Heart left ventricle (tissue), 16 donors: ENCODE data around the gene LEMD3. TPM values are rescaled to one million over a fixed set of nuclear protein-coding genes. Genes with fewer than 3 reads are reported as not detected.
A peak's percentile ranks its signal among the peaks of the same experiment; 100 is the strongest.

ENCODE experiments used
- ATAC-seq, 4 donors: fragments of 200-7000 bp; cut with Tn5 transposase; one replicate each; pipeline ENCODE4 v1.9.1; 2020 to 2022; ENCODE audit warnings: moderate library complexity in 4 of 4, mild to moderate bottlenecking in 3 of 4, moderate number of reproducible peaks in 1 of 4
- DNase-seq, 5 donors: peaks; one replicate each; pipeline ENCODE4 v3.0.0-alpha.2; 2020
- H3K27ac ChIP-seq, 12 donors: fragments of 200-600 bp; sonication (generic) in 4 of 12; one replicate each; pipeline versions ENCODE4 v1.5.0 to v1.8.0; 2016 to 2022; ENCODE audit warnings: mild to moderate bottlenecking in 2 of 12
- H3K27me3 ChIP-seq, 9 donors: fragments of 200-600 bp; sonication (generic) in 2 of 9; one replicate each; pipeline versions ENCODE4 v1.5.1 to v1.8.0; 2016 to 2022; ENCODE audit warnings: mild to moderate bottlenecking in 3 of 9
- H3K36me3 ChIP-seq, 9 donors: fragments of 200-600 bp; sonication (generic) in 2 of 9; one replicate each; pipeline versions ENCODE4 v1.5.0 to v1.8.0; 2018 to 2022; ENCODE audit warnings: mild to moderate bottlenecking in 2 of 9
- H3K4me1 ChIP-seq, 12 donors: fragments of 200-600 bp; sonication (generic) in 4 of 12; one replicate each; pipeline versions ENCODE4 v1.5.0 to v1.8.0; 2016 to 2022; ENCODE audit warnings: mild to moderate bottlenecking in 3 of 12
- H3K4me3 ChIP-seq, 12 donors: fragments of 200-600 bp; sonication (generic) in 4 of 12; one replicate each; pipeline versions ENCODE4 v1.5.0 to v1.8.0; 2017 to 2022; ENCODE audit warnings: mild to moderate bottlenecking in 9 of 12, moderate library complexity in 4 of 12
- H3K9me3 ChIP-seq, 12 donors: fragments of 200-600 bp; sonication (generic) in 4 of 12; one replicate each; pipeline versions ENCODE4 v1.5.0 to v1.8.0; 2016 to 2022; ENCODE audit warnings: mild to moderate bottlenecking in 1 of 12
- CTCF ChIP-seq, 12 donors: fragments of 200-600 bp; sonication (generic) in 4 of 12; IDR thresholded peaks; one replicate each; pipeline versions ENCODE4 v1.5.0 to v1.8.0; 2018 to 2022; ENCODE audit warnings: antibody characterized with exemption in 12 of 12, mild to moderate bottlenecking in 5 of 12
- POLR2A ChIP-seq, 2 donors: fragments of 450-650 bp; IDR thresholded peaks; one replicate each; pipeline ENCODE4 v1.6.1; 2017; ENCODE audit warnings: antibody characterized with exemption in 2 of 2, mild to moderate bottlenecking in 2 of 2, moderate library complexity in 2 of 2
- WGBS, 4 donors: extraction: QIAGEN DNeasy Blood & Tissue Kit in 2 of 4; methylation state at CpG; one replicate each; pipeline versions ENCODE4 v1.1.5 to v1.1.7; 2013 to 2018; 5-methylcytosine and 5-hydroxymethylcytosine counted together
- intact Hi-C, 10 donors: fragments of 100-400 bp; cut with DNase I; formaldehyde crosslinking; loops; one replicate each; pipeline versions ENCODE4 v1.11.1 to v1.14.2; 2022
- polyA plus RNA-seq, 2 donors: library from polyadenylated mRNA; stranded (reverse); fragments of 200-250 nt; gene quantifications; one replicate each; pipeline ENCODE4 v1.2.3, GENCODE V29; 2013
- total RNA-seq, 9 donors: library from RNA; depleted of rRNA in 2 of 9; stranded (reverse); fragments of >200 nt in 2 of 9; fragmentation: NEBNext Ultra II Directional in 3 of 9; extraction: Animal tissue kit (Norgen Biotek cat#: 25700) in 3 of 9; gene quantifications; one replicate each; pipeline versions ENCODE4 v1.1.0 to v1.2.4, GENCODE V29; 2016 to 2023
- donor health status: ischemic (EF 13 %, LVEDD 7.1; RV severe dilation, severe dysfunction).
- donor health status: healthy with polysubstance abuse.
- donor health status: DM: no; HTN: yes; CAD: no.
- donor health status: DM: no; HTN: no; CAD: no.
- donor health status: ischemic (EF 25% LVEDD 6.9; RV normal size, moderate dysfunction).
- donor health status: ischemic (EF 25% LVEDD 5.7; RV mildly dilated, moderate dysfunction).
- donor health status: healthy.
- donor health status: DM: yes; HTN: yes; CAD: no.
- donor health status: ischemic (EF 35%, LVEDD 5.7; RV mildly dilated, moderate dysfunction).
- donor health status: nonischemic (EF 11% LVEDD 7.7; RV severe dilation, severe dysfunction).
- donor health status: DM: yes; HTN: yes; CAD: no.
- donor health status: PGD.
- donor health status: ischemic (EF 29% LVEDD 5.4; RV normal size, mild dysfunction).
- donor health status: nonischemic (EF 23%, LVEDD 6.1; RV moderate dilation, normal function).

Gene LEMD3
- total and polyA plus RNA-seq, 11 donors = 4.9 to 19.9 (median 12.9) TPM

GRCh38 chr12:65122703-65123102, 46.7 kb upstream of the LEMD3 start:
- peaks cover 21 to 90% (median 51%) of the 10 kb centered on the region in 9 donors for H3K27me3 ChIP-seq
- ATAC-seq = no peak
- WGBS, 4 donors = 75 to 85% (median 79%) methylated on average over 5 of the region's 5 CpGs

GRCh38 chr12:65123435-65124063, 45.8 kb upstream of the LEMD3 start:
- Histone ChIP-seq H3K4me3 (no peak overlapping the region), H3K9me3 (no peaks in the 10 kb centered on the region), H3K27me3 (peaks cover 21 to 90% (median 42%) of the 10 kb centered on the region in 9 donors), H3K4me1 (peaks cover 0 to 13% (median 5%) of the 10 kb centered on the region in 12 donors), H3K36me3 (no peaks in the 10 kb centered on the region), H3K27ac (no peak overlapping the region)
- DNase-seq (no peak), ATAC-seq (no peak)
- TF ChIP-seq CTCF (IDR thresholded peaks at IDR 0.05) (peak; percentile 36 to 69 (median 60)), POLR2A (IDR thresholded peaks at IDR 0.05) (no peak)
- 12 to 15% (median 14%) methylated on average over 8 of the region's 8 CpGs for WGBS, 4 donors
- intact Hi-C loops = loop anchor here in 8 of 10 donors (2.0 to 10.0 kb wide), 9 partner anchors 111 to 329 kb away; no protein-coding TSS in a partner anchor

More at GRCh38 chr12:65122703-65123102, 46.7 kb upstream of the LEMD3 start:
- Histone ChIP-seq H3K36me3 (no peaks in the 10 kb centered on the region), H3K4me3 (peak overlapping the region in 1 of 12 donors; percentile 10), H3K9me3 (no peaks in the 10 kb centered on the region), H3K27ac (no peak overlapping the region), H3K4me1 (peaks cover 0 to 13% (median 5%) of the 10 kb centered on the region in 12 donors)
- no peak for DNase-seq
- intact Hi-C loops = loop anchor here in 8 of 10 donors (2.0 to 10.0 kb wide), 9 partner anchors 112 to 328 kb away; no protein-coding TSS in a partner anchor
- no peak for TF ChIP-seq POLR2A (IDR thresholded peaks at IDR 0.05)
- no peak for TF ChIP-seq CTCF (IDR thresholded peaks at IDR 0.05)

GRCh38 chr12:65125247-65125646, 44.1 kb upstream of the LEMD3 start:
- H3K4me3 ChIP-seq = no peak overlapping the region
- no peaks in the 10 kb centered on the region for H3K36me3 ChIP-seq
- H3K27ac ChIP-seq = no peak overlapping the region
- no peaks in the 10 kb centered on the region for H3K9me3 ChIP-seq
- WGBS, 4 donors = 38 to 72% (median 51%) methylated on average over 1 of the region's 1 CpG
- peaks cover 17 to 86% (median 34%) of the 10 kb centered on the region in 9 donors for H3K27me3 ChIP-seq
- no peak for ATAC-seq
- no peak for DNase-seq
- TF ChIP-seq POLR2A (IDR thresholded peaks at IDR 0.05) (no peak), CTCF (IDR thresholded peaks at IDR 0.05) (no peak)
- H3K4me1 ChIP-seq = peaks cover 0 to 13% (median 5%) of the 10 kb centered on the region in 12 donors
- intact Hi-C loops = loop anchor here in 4 of 10 donors (10.0 kb wide), 4 partner anchors 110 to 330 kb away; no protein-coding TSS in a partner anchor

GRCh38 chr12:65125975-65126374, 43.4 kb upstream of the LEMD3 start:
- no peaks in the 10 kb centered on the region for H3K36me3 ChIP-seq
- H3K4me1 ChIP-seq = peaks cover 0 to 10% (median 2%) of the 10 kb centered on the region in 12 donors
- peak in 1 of 4 donors; percentile 50 for ATAC-seq
- no peak for DNase-seq
- no peaks in the 10 kb centered on the region for H3K9me3 ChIP-seq
- H3K27me3 ChIP-seq = peaks cover 9 to 85% (median 29%) of the 10 kb centered on the region in 9 donors
- intact Hi-C loops = loop anchor here in 4 of 10 donors (10.0 kb wide), 4 partner anchors 109 to 331 kb away; no protein-coding TSS in a partner anchor
- no peak for TF ChIP-seq CTCF (IDR thresholded peaks at IDR 0.05)
- TF ChIP-seq POLR2A (IDR thresholded peaks at IDR 0.05) = no peak
- 41 to 49% (median 46%) methylated on average over 2 of the region's 2 CpGs for WGBS, 4 donors
- no peak overlapping the region for H3K4me3 ChIP-seq
- H3K27ac ChIP-seq = no peak overlapping the region
